ENCODE results near the gene LYSMD4.

Gene LYSMD4

GRCh38 chr15:99703603-99704443 is 29.4 kb downstream of the LYSMD4 start:
- no peak for DNase-seq

GRCh38 chr15:99702895-99703602 is 30.2 kb downstream of the LYSMD4 start:
- no peak for DNase-seq

GRCh38 chr15:99696096-99696495 is 37.1 kb downstream of the LYSMD4 start:
- no peak for DNase-seq

- DNase-seq = no peak
Measured at GRCh38 chr15:99692825-99693224, 40.4 kb downstream of the LYSMD4 start.

- DNase-seq = no peak
Measured at GRCh38 chr15:99686290-99686689, 46.9 kb downstream of the LYSMD4 start.

- no peak for DNase-seq
Measured at GRCh38 chr15:99683000-99683670, 50.1 kb downstream of the LYSMD4 start.

GRCh38 chr15:99682455-99682854 is 50.8 kb downstream of the LYSMD4 start:
- DNase-seq = no peak

- no peak for DNase-seq
Measured at GRCh38 chr15:99681990-99682389, 51.2 kb downstream of the LYSMD4 start.

GRCh38 chr15:99680276-99680675 is 53.0 kb downstream of the LYSMD4 start:
- no peak for DNase-seq

- no peak for DNase-seq
Measured at GRCh38 chr15:99677540-99678134, 55.6 kb downstream of the LYSMD4 start.
